Measurements from ENCODE around the gene CLDN20. TPM values are rescaled to one million over a fixed set of nuclear protein-coding genes. Genes with fewer than 3 reads are reported as not detected.

CLDN20 gene
- total and polyA plus RNA-seq, 2 of the 4 experiments (the other 2 are of a cell fraction), result not detected

GRCh38 chr6:155257796-155258195 is 6.0 kb upstream of the CLDN20 start:
- Histone ChIP-seq H4K5ac (ENCODE audit: low read depth, low read length) (no peak overlapping the region), H3K18ac (ENCODE audit: low read depth, low read length) (no peak overlapping the region), H3K9ac (ENCODE audit: low read depth, low read length) (no peak overlapping the region), H3K4me2 (ENCODE audit: low read depth, low read length) (no peak overlapping the region), H4K8ac (ENCODE audit: low read depth in 2 of 2, low read length in 2 of 2) (no peak overlapping the region), H3K56ac (ENCODE audit: extremely low read depth, insufficient read depth, low read length) (no peak overlapping the region), H3K4me3 (ENCODE audit: insufficient read depth, low read depth, low read length) (no peak overlapping the region), H2AK5ac (ENCODE audit: low read depth, low read length) (no peak overlapping the region), H3K27ac (ENCODE audit: insufficient read depth, low read length) (no peak overlapping the region), H2AFZ (replicated peaks; ENCODE audit: low read length, poor library complexity) (no peak overlapping the region), H2BK20ac (ENCODE audit: low read depth, low read length) (no peak overlapping the region), H3K9me1 (ENCODE audit: insufficient read depth, low read length) (peaks cover 13% of the 10 kb centered on the region), H3K14ac (replicated peaks; ENCODE audit: low read depth, low read length) (no peak overlapping the region), H3K23ac (ENCODE audit: low read depth, low read length) (no peak overlapping the region), H2BK5ac (ENCODE audit: low read depth, low read length, poor library complexity, severe bottlenecking) (no peak overlapping the region), H2BK15ac (ENCODE audit: low read depth, low read length) (no peak overlapping the region), H3K4me1 (ENCODE audit: control insufficient read depth, insufficient read depth, low read length) (peaks cover 10% of the 10 kb centered on the region), H4K20me1 (ENCODE audit: insufficient read depth, low read length) (no peaks in the 10 kb centered on the region), H3K27me3 (ENCODE audit: control insufficient read depth, insufficient read depth, low read length) (no peaks in the 10 kb centered on the region), H3K79me1 (ENCODE audit: low read depth in 1 of 2, low read length in 2 of 2) (peaks cover 4 to 15% of the 10 kb centered on the region in 2 experiments; a peak in 3 of 4 replicates), H4K91ac (ENCODE audit: insufficient read depth, low read depth, low read length) (no peak overlapping the region), H2BK120ac (ENCODE audit: low read depth, low read length) (no peak overlapping the region), H3K36me3 (ENCODE audit: control insufficient read depth, insufficient read depth, low read length) (peaks cover 28% of the 10 kb centered on the region), H3K9me3 (ENCODE audit: control insufficient read depth, insufficient read depth, low read length) (no peaks in the 10 kb centered on the region), H3K4ac (ENCODE audit: low read depth, low read length) (no peak overlapping the region), H2AK9ac (replicated peaks; ENCODE audit: low read depth, low read length, poor library complexity) (no peak overlapping the region)
- DNase-seq, result no peak
- intact Hi-C loops (cut with micrococcal nuclease), result no loop called here
- ChIA-PET CTCF (no interaction called here), POLR2A (ENCODE audit: unreplicated experiment) (no interaction called here)
- WGBS, 2 experiments (ENCODE audit: extremely low coverage in 2 of 2, insufficient read length in 1 of 2), result no CpG with 5 or more reads among the region's 9 CpGs
- in situ Hi-C loops (cut with MboI; ENCODE audit: low sequenced_read_pairs), result no loop called here
- dilution Hi-C loops (cut with HindIII; ENCODE audit: low sequenced_read_pairs, unreplicated experiment), result no loop called here
- TF ChIP-seq RAD21 (IDR thresholded peaks at IDR 0.05; ENCODE audit: low read length), result no peak
- no peak for TF ChIP-seq CTCF (conservative IDR thresholded peaks at IDR 0.05; ENCODE audit: low read depth, low read length)
- TF ChIP-seq RCOR1 (IDR thresholded peaks at IDR 0.05; ENCODE audit: insufficient replicate concordance, low read length), result no peak
- TF ChIP-seq, protein P1, sequence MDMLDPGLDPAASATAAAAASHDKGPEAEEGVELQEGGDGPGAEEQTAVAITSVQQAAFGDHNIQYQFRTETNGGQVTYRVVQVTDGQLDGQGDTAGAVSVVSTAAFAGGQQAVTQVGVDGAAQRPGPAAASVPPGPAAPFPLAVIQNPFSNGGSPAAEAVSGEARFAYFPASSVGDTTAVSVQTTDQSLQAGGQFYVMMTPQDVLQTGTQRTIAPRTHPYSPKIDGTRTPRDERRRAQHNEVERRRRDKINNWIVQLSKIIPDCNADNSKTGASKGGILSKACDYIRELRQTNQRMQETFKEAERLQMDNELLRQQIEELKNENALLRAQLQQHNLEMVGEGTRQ (IDR thresholded peaks at IDR 0.05; ENCODE audit: low read depth, low read length), result no peak
- no peak for TF ChIP-seq RFX5 (IDR thresholded peaks at IDR 0.05; ENCODE audit: low read depth, low read length)
- TF ChIP-seq ELK1 (IDR thresholded peaks at IDR 0.05; ENCODE audit: borderline replicate concordance, low read depth, low read length), result no peak
- no peak for TF ChIP-seq BHLHE40 (IDR thresholded peaks at IDR 0.05; ENCODE audit: low read depth, low read length)
- TF ChIP-seq CHD1 (IDR thresholded peaks at IDR 0.05; ENCODE audit: low read depth, low read length), result no peak
- no peak for TF ChIP-seq MAFK (IDR thresholded peaks at IDR 0.05; ENCODE audit: low read depth, low read length)
- ATAC-seq (ENCODE audit: low read depth), result no peak
- no TSS peak for BruUV-seq (replicated peaks)

Data from IMR-90 (cell line).